C4-2B (cell line): Measurements from ENCODE around the gene TK1.

Source experiments
- CTCF ChIP-seq: fragments of 450-650 bp; conservative IDR thresholded peaks from 2 replicates; pipeline ENCODE4 v1.5.1; 2017; ENCODE audit warnings: mild to moderate bottlenecking
- ZFX ChIP-seq: fragments of 450-650 bp; IDR thresholded peaks from 2 replicates; pipeline ENCODE4 v1.6.1; 2017

- no peak for TF ChIP-seq CTCF
- no peak for TF ChIP-seq ZFX
Observed at GRCh38 chr17:78182504-78182903, 4.3 kb downstream of the TK1 start.
